Measurements from ENCODE around the gene KCTD3. TPM values are rescaled to one million over a fixed set of nuclear protein-coding genes. Genes with fewer than 3 reads are reported as not detected.

The KCTD3 gene
- total and polyA plus RNA-seq, 10 of the 15 experiments (the other 5 are each of a cell fraction or from before 2014, with no cell fraction given): 3.6 to 19.8 (median 10.7) TPM

DNA sequence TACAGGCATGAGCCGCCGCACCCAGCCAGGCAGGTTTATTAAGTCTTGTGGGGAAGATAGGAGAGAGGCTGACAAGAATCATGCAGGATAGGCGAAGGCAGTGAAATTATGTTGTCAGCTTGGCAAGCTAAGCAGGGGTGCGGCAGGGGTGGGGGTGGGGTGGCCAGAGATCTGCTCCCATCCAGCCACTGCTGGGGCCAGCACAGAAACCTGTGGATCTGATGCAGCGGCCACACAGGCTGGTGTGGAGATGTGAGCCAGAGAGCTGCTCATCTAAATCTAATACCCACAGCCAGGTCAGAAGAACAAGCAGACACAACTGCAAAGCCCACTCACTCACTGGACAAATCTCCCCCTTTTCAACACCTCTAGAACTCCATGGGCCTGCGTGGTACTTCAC, 68.7 kb downstream of the KCTD3 start:
- 23% methylated on average over 5 of the region's 6 CpGs for WGBS (ENCODE audit: insufficient coverage, insufficient replicate concordance, low lambda C conversion rate, missing lambda C conversion rate)
- intact Hi-C loops (cut with micrococcal nuclease; ENCODE audit: unreplicated experiment) (no loop called here), in situ Hi-C loops (cut with MboI) (no loop called here)
- H3K4me2 ChIP-seq (ENCODE audit: control insufficient read depth, insufficient read depth): no peak overlapping the region
- no peaks in the 10 kb centered on the region for H3K79me2 ChIP-seq (ENCODE audit: control insufficient read depth, insufficient read depth, low read length)
- no peak overlapping the region for H3K9ac ChIP-seq (ENCODE audit: control insufficient read depth, insufficient read depth, low read length)
- no peak overlapping the region for H3K4me3 ChIP-seq
- ATAC-seq (peak; percentile 27), DNase-seq (ENCODE audit: low read depth, low spot score) (no peak), FAIRE-seq (no peak)
- ChIA-PET CTCF (interaction anchor here (1.4 kb wide), 1 partner anchor 31 kb away, joined by 4 read pairs; no protein-coding TSS in a partner anchor), SMC1A (ENCODE audit: uncharacterized antibody, unreplicated experiment) (interaction anchor here (1.0 to 2.0 kb wide), 6 partner anchors 10 to 47 kb away, joined by 3 to 9 read pairs (median 4); no protein-coding TSS in a partner anchor), POLR2A (interaction anchor here (0.6 to 1.8 kb wide), 5 partner anchors 13 to 41 kb away, joined by 3 to 6 read pairs (median 3); no protein-coding TSS in a partner anchor), RAD21 (ENCODE audit: unreplicated experiment) (interaction anchor here (1.0 to 2.1 kb wide), 5 partner anchors 16 to 255 kb away, joined by 3 to 9 read pairs (median 3); no protein-coding TSS in a partner anchor)
- no peak overlapping the region for H2AFZ ChIP-seq (ENCODE audit: control insufficient read depth, low read depth, low read length)
- no peaks in the 10 kb centered on the region for H3K9me3 ChIP-seq (replicated peaks; ENCODE audit: control insufficient read depth, insufficient read depth, low read length)
- H3K27me3 ChIP-seq (replicated peaks in 1 of 2; ENCODE audit: control insufficient read depth in 2 of 2, insufficient read depth in 2 of 2, low read length in 1 of 2): no peaks in the 10 kb centered on the region
- BruUV-seq (replicated peaks): no TSS peak
- no peaks in the 10 kb centered on the region for H4K20me1 ChIP-seq (ENCODE audit: control insufficient read depth, insufficient read depth)
- H3K4me1 ChIP-seq (ENCODE audit: control insufficient read depth, insufficient read depth, low read length): no peaks in the 10 kb centered on the region
- H3K27ac ChIP-seq (ENCODE audit: control insufficient read depth, insufficient read depth): no peak overlapping the region
- no peaks in the 10 kb centered on the region for H3K36me3 ChIP-seq (ENCODE audit: control insufficient read depth in 2 of 2, insufficient read depth in 2 of 2, low read length in 1 of 2)
- no peak for TF ChIP-seq SP1 (IDR thresholded peaks at IDR 0.05; ENCODE audit: low read depth, low read length)
- TF ChIP-seq E2F4 (IDR thresholded peaks at IDR 0.05; ENCODE audit: low read depth, low read length): no peak
- TF ChIP-seq KAT2A (conservative IDR thresholded peaks at IDR 0.05; ENCODE audit: control insufficient read depth, low read depth, low read length): no peak
- no peak for TF ChIP-seq ETV6 (conservative IDR thresholded peaks at IDR 0.05 in 1 of 2, IDR thresholded peaks at IDR 0.05 in 1 of 2; ENCODE audit: borderline replicate concordance in 1 of 2, low read depth in 1 of 2)
- TF ChIP-seq ATF7 (IDR thresholded peaks at IDR 0.05; ENCODE audit: low read depth): no peak
- TF ChIP-seq PML (IDR thresholded peaks at IDR 0.05; ENCODE audit: low read length): no peak
- TF ChIP-seq BCL3 (IDR thresholded peaks at IDR 0.05; ENCODE audit: borderline replicate concordance, insufficient read depth, low read depth, low read length, poor library complexity, severe bottlenecking): no peak
- TF ChIP-seq DPF2 (IDR thresholded peaks at IDR 0.05): no peak
- TF ChIP-seq TCF3 (IDR thresholded peaks at IDR 0.05; ENCODE audit: borderline replicate concordance, insufficient read depth, low read depth, low read length): no peak
- TF ChIP-seq WRNIP1 (IDR thresholded peaks at IDR 0.05; ENCODE audit: borderline replicate concordance, low read depth, low read length): no peak
- TF ChIP-seq ZZZ3 (IDR thresholded peaks at IDR 0.05; ENCODE audit: control insufficient read depth, insufficient read length, low read depth): no peak
- TF ChIP-seq POLR2AphosphoS2 (IDR thresholded peaks at IDR 0.05; ENCODE audit: low read depth, low read length): no peak
- no peak for TF ChIP-seq TCF7 (IDR thresholded peaks at IDR 0.05; ENCODE audit: borderline replicate concordance)
- no peak for TF ChIP-seq CBX3 (IDR thresholded peaks at IDR 0.05; ENCODE audit: borderline replicate concordance, low read depth)
